Fibroblast of gingiva (primary cell): Measurements from ENCODE around the gene IBA57.

Experiments used
- DNase-seq: peaks from one replicate; pipeline ENCODE4 v3.0.0-alpha.2; 2011; ENCODE audit warnings: low read depth

The IBA57 gene

DNA sequence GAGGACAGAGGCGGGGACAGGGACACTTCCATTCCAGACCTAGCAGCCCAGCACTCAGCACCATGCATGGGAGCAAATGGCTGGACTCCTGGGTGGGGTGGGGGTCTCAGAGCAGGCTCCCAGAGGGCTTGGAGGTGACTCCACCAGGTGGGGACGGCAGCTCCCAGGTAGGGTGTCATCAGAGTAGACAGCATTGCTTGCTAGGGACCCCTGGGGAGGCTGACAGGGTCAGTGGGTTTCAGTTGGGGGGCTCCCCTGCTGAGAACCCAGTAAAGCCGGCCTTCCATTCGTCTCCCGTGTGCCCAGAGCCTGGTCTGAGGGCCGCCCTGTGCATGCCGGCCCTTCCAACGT is 20.6 kb upstream of the IBA57 start:
- no peak for DNase-seq

DNA sequence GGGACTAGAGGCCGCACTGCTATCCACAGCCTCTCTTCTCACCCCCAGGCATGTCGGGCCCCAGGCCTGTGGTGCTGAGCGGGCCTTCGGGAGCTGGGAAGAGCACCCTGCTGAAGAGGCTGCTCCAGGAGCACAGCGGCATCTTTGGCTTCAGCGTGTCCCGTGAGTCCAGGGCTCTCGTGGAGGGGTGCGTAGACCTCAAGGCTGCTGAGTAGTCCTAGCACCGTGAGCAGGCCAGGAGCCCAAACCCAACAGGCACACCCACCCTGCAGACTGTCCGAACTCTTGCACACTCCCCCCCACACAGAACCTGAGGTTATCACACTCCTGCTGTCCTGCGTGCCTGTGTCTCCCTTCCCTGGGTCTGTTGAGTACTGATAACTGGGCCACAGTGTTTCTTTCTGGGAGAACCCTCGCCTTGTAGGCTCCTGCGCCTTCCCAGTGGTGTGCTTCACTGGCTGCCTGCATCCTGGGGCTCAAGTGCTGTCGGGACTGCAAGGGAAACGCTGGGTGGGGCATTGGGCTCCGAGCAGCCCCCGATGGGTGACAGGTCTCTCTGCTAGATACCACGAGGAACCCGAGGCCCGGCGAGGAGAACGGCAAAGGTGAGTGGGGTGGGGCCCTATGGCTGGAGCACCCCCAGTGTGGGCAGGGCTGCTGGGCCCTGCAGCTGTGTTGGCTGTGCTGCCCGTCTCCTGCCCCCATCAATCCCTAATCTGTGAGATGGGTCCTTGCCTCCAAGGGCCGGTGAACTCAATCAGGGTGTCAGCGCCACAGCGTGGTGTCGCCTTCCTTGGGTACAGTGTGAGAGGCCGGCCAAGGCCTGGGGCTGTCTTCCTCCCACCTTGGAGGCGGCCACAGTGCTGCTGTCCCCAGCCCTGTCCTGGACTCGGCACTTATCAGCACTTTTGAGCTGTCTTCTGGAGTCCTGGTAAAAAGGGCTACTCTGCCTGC is 19.9 kb upstream of the IBA57 start:
- DNase-seq = no peak

DNA sequence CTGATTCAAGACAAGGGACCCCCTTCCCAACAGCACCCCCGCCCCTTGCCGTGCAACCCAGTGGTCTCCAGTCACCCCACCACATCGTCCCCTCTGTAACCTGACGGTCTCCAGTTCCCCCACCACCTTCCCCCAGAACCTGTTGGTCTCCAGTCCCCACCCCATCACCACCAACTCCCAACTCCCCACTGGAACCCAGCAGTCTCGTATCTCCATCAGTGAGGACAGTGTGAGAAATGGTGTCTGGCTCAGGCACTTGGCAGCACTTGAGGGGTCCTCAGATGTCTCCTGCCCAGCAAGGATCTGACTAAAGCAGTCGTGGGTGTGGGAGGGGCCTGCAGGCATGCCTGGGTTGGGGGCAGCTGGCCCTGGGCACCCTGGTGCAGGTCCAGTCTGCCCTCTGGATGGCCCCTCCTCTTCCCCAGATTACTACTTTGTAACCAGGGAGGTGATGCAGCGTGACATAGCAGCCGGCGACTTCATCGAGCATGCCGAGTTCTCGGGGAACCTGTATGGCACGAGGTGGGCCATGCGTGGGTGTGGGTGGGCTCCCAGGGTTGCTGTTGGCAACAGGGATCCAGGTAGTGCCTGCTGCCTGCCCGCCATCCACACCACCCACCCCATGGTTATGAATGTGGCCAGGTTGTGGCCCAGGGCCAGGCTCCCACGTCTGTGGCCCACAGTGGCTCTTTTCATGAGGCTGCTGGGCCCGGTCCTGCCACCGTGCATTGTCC is 19.0 kb upstream of the IBA57 start:
- no peak for DNase-seq

DNA sequence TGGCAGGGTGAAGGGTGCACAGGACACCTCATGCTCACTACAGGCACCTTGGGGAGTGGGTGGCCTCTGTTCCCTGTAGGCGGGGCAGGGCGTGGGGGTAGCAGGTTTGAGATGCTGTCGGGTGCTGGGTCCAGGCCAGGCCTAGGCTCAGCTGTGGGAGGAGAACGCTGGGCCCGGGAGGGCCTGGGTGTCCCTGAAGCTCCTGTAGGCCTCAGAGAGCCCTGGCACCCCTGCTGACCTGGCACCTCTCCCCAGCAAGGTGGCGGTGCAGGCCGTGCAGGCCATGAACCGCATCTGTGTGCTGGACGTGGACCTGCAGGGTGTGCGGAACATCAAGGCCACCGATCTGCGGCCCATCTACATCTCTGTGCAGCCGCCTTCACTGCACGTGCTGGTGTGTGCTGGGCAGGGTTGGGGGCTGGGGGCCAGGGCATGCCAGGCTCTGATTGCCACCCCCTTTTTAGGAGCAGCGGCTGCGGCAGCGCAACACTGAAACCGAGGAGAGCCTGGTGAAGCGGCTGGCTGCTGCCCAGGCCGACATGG is 18.4 kb upstream of the IBA57 start:
- DNase-seq = no peak

DNA sequence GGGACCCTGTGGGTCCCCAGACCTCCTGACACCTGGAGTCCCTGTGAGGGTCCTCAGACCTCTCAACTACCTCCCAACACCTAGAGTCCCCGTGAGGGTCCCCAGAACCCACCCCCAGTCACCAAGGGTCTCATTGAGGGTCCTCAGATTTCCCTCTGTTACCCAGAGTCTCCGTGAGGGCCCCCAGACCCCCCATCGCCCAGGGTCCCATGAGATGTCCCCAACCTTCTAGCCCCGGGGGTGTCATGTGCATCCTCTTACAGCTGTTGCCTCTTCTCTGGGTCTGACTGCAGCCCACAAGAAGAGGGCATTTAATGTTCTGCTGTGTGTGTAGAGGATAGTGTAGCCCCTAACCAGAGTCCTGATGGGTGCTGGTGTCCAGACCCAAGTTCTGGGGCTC is 17.8 kb upstream of the IBA57 start:
- DNase-seq = no peak

DNA sequence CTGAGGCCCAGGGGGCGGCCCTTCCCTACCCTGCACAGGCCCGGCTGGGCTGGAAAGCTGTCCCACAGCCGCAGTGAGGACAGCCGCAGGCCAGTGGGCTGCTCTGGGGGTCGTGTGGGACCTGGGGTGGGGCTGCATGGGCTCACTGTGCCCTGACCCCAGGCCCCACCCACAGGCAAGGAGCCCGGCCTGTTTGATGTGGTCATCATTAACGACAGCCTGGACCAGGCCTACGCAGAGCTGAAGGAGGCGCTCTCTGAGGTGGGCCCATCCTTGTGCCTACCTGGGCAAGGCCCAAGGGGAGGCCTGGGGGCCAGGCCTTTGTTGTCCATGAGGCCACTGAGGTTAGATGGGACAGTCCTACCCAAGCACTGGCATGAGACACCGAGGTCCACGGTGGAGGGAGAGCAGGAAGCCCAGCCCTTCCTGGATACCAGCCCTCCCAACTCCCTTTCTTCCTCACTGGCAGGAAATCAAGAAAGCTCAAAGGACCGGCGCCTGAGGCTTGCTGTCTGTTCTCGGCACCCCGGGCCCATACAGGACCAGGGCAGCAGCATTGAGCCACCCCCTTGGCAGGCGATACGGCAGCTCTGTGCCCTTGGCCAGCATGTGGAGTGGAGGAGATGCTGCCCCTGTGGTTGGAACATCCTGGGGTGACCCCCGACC is 17.3 kb upstream of the IBA57 start:
- DNase-seq = no peak

DNA sequence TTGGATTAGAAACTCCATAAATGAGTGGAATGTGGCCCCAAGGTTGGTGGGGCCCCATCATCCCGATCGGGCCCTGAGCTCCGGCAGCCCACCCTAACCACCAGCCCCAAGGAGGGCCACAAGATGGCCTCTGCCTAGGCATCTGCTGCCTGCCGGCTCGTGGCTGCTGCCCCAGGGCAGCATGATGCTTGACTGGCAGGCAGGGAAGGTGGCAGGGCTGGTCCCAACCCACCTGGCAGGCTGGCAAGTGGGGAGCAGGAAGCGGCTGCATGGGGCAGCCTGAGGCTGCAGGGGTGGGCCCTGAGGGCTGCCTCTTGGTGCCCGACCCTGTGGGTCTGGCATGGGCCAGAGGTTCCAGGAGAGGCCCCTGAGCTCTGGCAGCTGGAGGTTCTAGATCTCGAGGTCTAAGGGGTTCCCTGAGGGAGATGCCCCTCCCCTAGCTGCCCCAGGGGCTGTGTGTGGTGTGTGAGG is 16.6 kb upstream of the IBA57 start:
- DNase-seq = no peak

DNA sequence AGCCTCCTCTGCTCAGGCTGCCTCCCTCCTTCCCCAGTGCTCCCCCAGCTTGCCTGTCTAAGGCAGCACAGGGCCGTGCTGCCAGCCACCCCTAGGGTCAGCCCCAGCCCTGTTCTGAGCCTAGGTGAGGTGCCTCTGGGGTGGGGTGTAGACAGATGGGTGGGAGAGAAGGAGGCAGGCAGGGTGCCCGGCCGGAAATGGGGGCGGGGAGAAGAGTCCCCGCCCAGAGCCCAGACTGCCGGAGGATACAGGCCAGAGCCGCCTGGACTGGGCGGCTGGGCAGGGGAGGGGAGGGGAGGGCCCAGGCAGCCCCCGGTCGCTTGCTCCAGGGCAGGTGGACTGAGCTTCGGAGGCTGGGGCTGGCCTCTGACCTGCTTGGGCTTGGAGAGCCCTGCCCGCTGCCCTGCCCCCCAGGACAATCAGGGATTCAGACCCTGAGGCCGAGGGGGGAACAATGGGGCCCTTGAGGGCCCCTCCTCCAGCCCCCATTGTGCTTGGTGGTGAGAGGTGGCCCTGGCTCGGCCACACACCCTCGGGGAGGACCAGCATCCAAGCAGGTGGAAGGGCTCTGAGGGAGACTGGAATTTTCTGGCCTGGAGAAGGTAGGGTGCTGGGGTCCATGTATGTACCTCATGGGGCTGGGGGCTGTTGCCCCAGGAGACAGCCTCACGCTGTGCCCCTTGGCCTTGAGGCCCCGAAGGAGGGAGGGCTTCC is 16.0 kb upstream of the IBA57 start, which contains the start of gene GJC2:
TSS of gene GJC2 (plus strand) at position 525 of the 714 bp plus-strand sequence. CDS start 7,829 bp downstream, outside the sequence.
- no peak for DNase-seq

DNA sequence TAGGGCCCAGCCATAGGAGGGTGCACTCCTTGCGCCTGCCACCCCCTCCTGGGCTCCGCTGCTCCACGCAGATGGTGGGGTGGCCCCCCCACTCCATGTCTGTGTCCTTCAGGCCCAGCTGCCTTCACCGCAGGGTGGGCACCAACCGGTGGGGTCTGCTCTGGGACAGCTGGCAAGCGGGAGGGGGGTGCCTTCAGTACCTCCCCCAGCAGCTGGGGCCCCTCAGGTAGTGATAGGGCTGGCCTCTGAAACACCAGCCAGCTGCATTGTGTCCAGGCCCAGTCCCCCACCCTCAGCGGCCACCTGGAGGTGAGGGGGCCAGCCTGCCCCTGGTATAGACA is 15.5 kb upstream of the IBA57 start:
- DNase-seq = no peak

DNA sequence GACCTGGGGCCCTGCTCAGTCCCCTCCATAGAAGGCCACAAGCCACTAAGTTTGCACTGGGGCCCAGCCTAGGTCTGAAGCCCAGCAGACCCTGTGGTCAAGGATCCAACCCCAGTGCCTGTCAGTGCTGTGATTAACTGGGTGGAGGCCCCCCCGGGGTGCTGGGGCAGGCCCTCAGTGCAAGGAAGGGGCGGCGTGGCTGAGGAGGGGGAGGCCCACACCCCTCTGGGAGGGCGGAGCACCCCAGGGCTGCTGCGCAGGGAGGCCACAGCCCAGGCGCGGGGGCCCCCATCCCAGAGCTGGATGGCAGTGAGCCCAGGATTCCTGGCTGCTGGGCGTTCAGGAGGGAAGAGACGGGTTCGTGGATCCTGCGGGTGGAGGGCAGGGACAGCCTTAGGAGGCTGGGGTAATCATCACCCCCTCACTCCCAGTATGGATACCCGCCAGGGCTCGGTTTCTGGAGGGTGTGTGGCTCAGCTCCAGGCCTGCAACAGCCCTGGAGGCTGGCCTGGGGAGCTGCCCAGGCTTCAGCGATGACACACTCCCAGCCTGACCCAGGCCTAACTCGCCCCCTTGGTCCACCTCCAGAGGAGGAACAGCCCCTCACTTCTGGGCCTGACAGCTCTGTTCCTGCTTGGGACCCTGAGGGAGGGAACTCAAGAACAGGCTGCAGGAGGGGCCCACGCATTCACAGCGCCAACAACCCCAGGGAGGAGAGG is 15.0 kb upstream of the IBA57 start:
- peak; percentile 74 for DNase-seq

DNA sequence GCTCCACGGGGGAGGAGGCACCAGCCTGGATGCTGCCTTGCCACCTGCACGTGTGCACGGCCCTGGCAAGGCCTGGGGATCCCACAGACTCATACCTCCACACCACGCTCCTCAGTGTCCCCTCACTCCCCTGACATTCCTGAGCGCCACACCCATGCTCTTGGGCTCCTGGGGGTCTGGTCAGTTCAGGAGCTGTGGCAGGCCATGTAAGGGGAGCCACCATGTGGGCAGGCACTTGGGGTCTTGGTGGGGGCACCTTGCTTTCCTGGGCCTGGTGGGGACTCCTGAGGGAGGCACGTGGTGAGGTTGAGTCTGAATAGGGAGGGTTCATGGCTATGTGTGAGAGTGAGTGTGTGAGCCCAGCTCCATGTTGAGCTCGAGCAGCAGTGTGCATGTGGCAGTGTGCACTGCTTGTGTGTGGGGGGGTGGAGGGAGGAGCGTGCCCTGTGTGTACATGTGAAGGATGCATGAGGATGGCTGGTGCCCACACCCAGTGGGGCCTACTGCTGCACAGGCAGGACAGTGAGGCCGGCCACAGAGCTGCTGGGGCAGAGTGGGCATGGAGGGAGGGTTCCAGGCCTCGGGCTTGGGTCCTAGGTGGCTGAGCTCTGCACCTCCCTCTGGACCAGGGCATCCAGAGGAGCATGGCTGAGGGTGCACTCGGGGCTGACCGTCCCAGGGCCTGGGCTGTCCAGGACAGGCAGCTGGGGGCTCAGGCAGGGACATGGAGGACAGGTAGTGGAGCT is 14.3 kb upstream of the IBA57 start:
- no peak for DNase-seq

DNA sequence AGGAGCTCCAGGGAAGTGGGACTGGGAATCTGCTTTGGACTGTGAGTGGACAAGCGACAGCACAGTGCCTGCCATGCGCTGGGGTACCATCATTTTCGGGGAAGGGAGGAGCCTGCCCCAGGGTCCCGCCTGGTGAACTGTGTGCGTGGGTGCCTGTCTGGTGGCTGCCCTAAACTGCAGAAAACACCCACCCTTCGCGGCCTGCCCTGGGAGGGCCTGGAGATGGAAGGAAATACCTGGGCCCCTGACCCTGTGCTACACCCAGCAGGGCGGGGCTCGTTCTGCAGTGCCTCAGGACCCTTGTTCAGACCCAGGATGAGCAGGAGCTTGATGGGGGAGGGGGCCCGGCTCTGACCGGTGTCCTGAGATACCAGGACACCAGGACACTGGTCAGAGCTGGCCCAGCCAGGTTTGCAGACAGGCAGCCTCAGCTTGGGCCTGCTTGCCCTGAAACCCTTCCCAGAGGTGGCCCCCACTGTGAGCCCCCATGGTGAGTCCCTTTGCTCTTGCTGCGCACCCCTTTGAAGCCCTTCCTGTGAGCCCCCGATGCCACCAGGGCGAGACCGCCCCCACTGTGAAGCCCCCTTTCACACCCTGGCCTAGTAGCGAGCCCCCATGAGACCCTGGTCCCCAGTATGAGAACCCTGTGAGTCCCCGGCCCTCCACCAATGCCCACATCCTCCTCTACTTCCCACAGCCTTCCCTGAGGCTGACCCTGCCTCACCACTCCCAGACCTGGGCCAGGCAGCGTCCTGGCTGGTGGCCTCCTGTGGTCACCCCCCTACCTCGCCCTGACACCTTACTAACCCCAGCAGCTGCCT is 13.3 kb upstream of the IBA57 start:
- DNase-seq = no peak

DNA sequence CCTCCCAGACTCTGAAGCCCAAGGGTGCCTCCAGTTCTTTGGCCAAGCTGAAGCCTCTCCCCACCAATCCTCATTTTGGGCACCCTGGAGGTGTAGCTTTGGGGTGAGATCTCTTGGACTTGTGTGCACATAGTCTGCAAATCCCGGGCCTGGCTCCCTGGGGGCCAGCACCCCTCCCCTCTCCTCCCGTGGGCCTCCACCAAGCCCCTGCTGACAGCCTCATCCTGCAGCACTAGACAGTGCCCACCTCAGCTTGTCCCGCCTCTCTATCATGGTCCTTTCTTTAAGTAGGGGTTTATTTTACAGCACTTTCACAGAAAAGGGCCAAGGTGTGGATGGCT is 12.7 kb upstream of the IBA57 start:
- DNase-seq = no peak

DNA sequence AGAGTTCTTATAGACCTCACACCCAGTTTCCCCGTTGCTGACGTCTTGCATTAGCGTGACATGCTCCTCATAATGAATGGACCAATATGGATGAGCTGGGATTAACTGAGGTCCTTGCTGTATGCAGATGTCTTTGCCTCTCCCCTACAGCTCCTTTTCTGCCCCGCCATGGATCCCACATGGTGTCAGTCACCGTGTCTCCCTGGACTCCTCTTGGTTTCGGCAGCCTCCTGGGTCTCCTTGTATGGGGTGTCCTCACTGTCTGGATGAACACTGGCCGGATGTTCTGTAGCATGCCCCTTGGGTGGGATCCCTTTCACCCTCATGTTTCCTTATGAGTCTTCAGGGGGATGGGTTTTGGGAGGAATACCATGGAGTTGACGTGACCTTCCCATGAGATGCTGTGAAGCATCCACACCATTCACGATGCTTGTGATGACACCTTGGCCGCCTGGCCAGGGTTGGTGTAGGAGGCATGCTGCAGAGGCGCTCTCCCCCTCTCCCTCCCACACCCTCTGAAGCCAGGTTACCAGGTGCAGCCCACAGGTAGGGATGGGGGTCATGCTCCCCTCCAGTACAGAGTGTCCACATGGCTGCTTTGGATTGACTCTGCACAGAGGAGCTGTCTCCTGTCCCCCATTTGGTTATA is 11.5 kb upstream of the IBA57 start:
- DNase-seq = no peak

DNA sequence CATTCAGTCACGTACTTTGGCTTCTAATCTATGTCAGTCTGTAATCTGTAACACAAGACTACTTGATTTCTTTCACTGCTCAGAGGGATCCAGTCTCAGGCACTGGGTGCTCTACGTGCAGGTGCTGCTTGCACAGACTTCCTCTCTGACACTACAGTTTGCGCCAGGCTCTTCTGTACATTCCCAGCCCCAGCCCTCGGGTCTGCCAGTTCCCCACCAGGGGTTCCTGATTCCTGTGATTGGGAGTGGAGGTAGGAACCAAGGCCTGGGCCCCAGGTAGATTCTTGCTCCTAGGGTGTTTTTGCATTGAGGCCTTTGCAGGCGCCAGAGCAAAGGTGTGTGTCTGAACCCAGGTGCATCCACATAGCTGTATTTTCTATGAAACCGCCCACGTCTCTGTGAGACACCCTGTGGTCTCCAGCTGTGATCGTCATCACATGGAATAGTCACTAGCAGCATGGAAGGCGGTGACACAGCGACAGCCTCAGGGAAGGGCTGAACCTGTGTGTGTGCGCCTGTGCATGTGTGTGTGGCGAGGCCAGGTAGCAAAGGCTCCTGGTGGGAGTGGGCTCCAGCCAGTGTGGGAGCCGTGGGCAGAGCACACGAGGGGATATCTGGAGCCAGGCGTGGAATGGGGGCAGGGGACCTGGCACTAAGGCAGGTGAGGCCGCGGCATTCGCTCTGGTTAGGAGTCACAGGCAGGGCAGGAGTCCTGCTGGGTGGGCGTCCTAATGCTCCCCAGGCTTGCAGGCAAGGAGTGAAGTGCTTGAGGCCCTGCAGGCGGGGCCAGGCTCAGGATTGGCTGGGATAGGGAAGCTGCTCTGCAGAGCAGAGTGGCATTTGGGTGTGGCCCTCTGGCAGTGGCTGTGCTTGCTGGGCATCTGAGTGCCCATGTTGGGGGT is 10.7 kb upstream of the IBA57 start:
- no peak for DNase-seq

DNA sequence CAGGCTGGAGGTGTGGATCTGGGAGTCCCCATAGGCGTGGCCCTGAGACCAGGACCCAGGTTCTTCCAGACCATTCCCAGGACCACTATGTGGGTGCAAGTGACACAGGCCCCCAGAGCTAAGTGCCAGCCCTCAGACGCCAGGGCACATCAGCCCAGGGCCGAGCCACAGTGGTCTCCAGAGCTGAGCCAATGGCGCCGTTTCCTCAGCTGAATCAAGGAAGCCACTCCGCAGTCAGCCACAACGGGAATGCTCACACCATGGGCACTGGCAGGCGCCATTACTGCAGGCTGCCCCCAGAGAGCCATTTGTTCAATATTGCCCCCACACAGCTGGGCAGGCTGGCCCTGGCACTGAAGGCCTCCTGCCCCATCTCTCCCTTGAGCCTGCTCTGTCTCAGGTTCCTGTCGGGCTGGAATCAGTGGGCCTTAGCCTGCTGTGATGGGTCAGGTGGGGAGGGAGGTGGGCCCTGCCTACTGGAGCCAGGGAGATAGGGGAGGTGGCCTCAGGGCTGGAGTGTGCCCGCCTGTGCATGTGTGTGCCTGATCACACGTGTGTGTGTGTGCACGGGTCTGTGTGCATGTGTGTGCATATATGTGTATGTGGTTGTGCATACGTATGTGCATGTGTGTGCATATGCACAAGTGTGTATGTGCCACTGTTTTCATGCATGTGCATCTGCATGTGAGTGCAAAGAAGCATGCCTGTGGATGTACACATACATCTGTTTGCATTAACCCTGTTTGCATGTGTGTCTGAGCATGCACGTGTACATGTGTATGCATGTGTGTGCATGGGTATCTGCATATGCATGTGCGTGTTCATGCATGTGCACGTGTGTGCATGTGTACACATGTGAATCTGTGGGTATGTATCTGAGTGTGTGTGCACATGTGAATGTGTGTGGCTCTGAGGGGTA is 9.7 kb upstream of the IBA57 start:
- no peak for DNase-seq

DNA sequence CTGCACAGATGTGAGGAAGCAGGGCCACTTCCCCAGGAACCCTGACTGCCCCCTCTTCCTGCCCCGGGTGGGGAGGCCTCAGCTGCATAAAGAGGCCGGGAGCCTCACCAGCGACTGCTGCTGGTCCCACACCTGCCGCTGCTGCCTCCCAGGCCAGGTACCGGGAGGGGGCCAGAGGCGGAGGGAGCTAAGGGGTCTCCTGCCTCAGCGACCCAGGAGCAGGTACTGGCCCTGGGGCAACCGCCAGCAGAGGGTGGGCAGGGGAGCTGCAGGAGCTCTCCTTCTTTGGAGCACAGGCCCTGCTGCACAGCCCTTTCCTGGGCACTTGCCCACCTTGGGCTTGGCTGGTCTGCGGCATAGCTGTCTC is 9.1 kb upstream of the IBA57 start:
- no peak for DNase-seq
